OCI-LY3 (cell line): ENCODE data around the gene EFNA5.

Source experiments
- H2AFZ ChIP-seq: fragments of 200-600, 300-600 bp; shearing (Covaris generic); 2 replicates; pipeline ENCODE4 v1.6.0; 2014; ENCODE audit warnings: antibody characterized with exemption, low read depth, low read length
- H3K27ac ChIP-seq: fragments of 200-600, 300-600 bp; sonication (generic); 2 replicates; pipeline ENCODE4 v1.5.1; 2014; ENCODE audit warnings: mild to moderate bottlenecking, low read length, moderate library complexity, mixed read lengths
- H3K27me3 ChIP-seq: fragments of 200-600, 300-600 bp; sonication (generic); 2 replicates; pipeline ENCODE4 v1.6.1; 2014; ENCODE audit warnings: low read depth, low read length, mixed read lengths
- H3K36me3 ChIP-seq: fragments of 200-600, 300-600 bp; sonication (generic); replicated peaks from 2 replicates; pipeline ENCODE3; 2014; ENCODE audit warnings: low read depth, low read length, mixed read lengths
- H3K4me1 ChIP-seq: fragments of 300-600, 200-600 bp; sonication (generic); 2 replicates; pipeline ENCODE4 v1.6.1; 2014; ENCODE audit warnings: low read length, mixed read lengths
- H3K4me2 ChIP-seq: fragments of 200-600, 300-600 bp; sonication (generic); 2 replicates; pipeline ENCODE4 v1.6.1; 2014; ENCODE audit warnings: low read length, mixed read lengths
- H3K4me3 ChIP-seq: fragments of 300-600, 200-600 bp; sonication (generic); 2 replicates; pipeline ENCODE4 v1.5.1; 2014; ENCODE audit warnings: antibody characterized with exemption, mild to moderate bottlenecking, low read length, moderate library complexity
- H3K79me2 ChIP-seq: fragments of 300-600, 200-600 bp; shearing (Covaris generic); 2 replicates; pipeline ENCODE4 v1.6.1; 2014; ENCODE audit warnings: mild to moderate bottlenecking, low read length, mixed read lengths
- H3K9ac ChIP-seq: fragments of 300-600, 200-600 bp; shearing (Covaris generic); 2 replicates; pipeline ENCODE4 v1.6.0; 2014; ENCODE audit warnings: mild to moderate bottlenecking, low read length, moderate library complexity
- H3K9me3 ChIP-seq: fragments of 200-600, 300-600 bp; shearing (Covaris generic); 2 replicates; pipeline ENCODE4 v1.6.1; 2014; ENCODE audit warnings: low read length, mixed read lengths; ENCODE audit not compliant: insufficient read depth
- H4K20me1 ChIP-seq: fragments of 200-600, 300-600 bp; sonication (generic); 2 replicates; pipeline ENCODE4 v1.6.1; 2016; ENCODE audit warnings: low read length, mixed read lengths; ENCODE audit not compliant: insufficient read depth
- EZH2phosphoT487 ChIP-seq: fragments of 200-600 bp; shearing (Covaris generic); IDR thresholded peaks from 2 replicates; pipeline ENCODE4 v1.6.1; 2018; ENCODE audit warnings: antibody characterized with exemption, mixed run types, low read depth
- TF ChIP-seq, protein P1 (sequence below): fragments of 200-600, 300-600 bp; sonication (generic); IDR thresholded peaks from 2 replicates; pipeline ENCODE4 v1.5.1; 2014; ENCODE audit warnings: antibody characterized with exemption, low read length, low read depth

Gene EFNA5

DNA sequence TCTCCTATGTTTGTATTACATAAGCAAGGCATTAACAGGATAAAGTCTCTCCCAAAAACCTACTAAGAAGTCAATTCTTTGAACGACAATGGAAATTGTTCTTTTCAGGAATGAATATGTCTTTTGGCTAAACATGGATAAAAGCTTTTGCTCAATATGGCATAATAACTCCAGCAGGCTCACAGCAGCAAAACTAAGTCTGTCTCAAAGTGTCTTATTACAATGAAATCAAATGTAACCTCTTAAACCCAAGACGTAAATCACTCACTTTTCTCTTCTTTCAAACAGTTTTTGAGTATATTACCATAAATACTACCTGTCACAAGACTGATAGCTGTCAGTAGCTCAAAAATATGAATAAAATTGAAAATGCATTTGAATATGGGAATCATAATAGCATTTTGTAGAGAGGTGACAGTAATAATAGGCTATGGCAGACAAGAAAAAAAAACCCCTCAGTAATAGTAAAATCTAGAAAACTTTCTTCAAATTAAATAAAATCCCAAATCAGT lies 41.7 kb upstream of the EFNA5 start:
- no peak for TF ChIP-seq EZH2phosphoT487
- TF ChIP-seq, protein P1, sequence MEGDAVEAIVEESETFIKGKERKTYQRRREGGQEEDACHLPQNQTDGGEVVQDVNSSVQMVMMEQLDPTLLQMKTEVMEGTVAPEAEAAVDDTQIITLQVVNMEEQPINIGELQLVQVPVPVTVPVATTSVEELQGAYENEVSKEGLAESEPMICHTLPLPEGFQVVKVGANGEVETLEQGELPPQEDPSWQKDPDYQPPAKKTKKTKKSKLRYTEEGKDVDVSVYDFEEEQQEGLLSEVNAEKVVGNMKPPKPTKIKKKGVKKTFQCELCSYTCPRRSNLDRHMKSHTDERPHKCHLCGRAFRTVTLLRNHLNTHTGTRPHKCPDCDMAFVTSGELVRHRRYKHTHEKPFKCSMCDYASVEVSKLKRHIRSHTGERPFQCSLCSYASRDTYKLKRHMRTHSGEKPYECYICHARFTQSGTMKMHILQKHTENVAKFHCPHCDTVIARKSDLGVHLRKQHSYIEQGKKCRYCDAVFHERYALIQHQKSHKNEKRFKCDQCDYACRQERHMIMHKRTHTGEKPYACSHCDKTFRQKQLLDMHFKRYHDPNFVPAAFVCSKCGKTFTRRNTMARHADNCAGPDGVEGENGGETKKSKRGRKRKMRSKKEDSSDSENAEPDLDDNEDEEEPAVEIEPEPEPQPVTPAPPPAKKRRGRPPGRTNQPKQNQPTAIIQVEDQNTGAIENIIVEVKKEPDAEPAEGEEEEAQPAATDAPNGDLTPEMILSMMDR = no peak
- Histone ChIP-seq H4K20me1 (no peaks in the 10 kb centered on the region), H2AFZ (no peak overlapping the region), H3K27me3 (no peaks in the 10 kb centered on the region), H3K9me3 (no peaks in the 10 kb centered on the region), H3K36me3 (no peaks in the 10 kb centered on the region), H3K4me3 (no peak overlapping the region), H3K9ac (no peak overlapping the region), H3K4me1 (no peaks in the 10 kb centered on the region), H3K27ac (no peak overlapping the region), H3K79me2 (no peaks in the 10 kb centered on the region), H3K4me2 (no peak overlapping the region)

DNA sequence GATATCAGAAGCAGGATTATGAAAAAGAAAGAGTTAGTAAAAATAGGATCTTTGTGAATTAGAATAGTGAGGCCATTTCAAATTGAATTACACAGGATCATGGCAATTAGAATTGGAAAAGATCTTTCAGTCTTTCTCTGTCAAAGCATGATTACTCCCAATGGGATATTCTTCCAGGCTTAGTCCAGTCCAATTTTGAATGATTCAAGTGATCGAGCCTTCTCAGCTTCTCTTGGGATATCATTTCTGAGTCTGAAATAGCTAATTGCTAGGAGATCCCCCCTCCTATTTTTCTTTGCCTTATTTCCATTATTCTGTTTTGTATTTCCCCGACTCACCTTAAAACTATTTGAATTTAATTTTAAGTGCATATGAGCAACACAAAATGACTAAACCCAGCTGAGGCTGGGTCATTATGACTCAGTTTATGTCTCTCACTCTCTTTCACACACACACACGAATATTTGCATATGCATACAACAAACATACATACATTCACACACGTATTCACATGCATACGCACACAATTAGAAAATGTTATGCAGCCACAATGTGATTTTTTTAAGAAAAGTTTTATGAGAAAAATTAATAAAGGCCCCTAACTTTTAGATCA lies 34.8 kb upstream of the EFNA5 start:
- no peak overlapping the region for H2AFZ ChIP-seq
- H3K79me2 ChIP-seq = no peaks in the 10 kb centered on the region
- no peak overlapping the region for H3K4me2 ChIP-seq
- H3K36me3 ChIP-seq = no peaks in the 10 kb centered on the region
- no peaks in the 10 kb centered on the region for H4K20me1 ChIP-seq
- H3K4me3 ChIP-seq = no peak overlapping the region
- no peaks in the 10 kb centered on the region for H3K9me3 ChIP-seq
- no peak overlapping the region for H3K9ac ChIP-seq
- no peaks in the 10 kb centered on the region for H3K27me3 ChIP-seq
- H3K27ac ChIP-seq = no peak overlapping the region
- H3K4me1 ChIP-seq = no peaks in the 10 kb centered on the region
- TF ChIP-seq, protein P1 = no peak
- TF ChIP-seq EZH2phosphoT487 = no peak

DNA sequence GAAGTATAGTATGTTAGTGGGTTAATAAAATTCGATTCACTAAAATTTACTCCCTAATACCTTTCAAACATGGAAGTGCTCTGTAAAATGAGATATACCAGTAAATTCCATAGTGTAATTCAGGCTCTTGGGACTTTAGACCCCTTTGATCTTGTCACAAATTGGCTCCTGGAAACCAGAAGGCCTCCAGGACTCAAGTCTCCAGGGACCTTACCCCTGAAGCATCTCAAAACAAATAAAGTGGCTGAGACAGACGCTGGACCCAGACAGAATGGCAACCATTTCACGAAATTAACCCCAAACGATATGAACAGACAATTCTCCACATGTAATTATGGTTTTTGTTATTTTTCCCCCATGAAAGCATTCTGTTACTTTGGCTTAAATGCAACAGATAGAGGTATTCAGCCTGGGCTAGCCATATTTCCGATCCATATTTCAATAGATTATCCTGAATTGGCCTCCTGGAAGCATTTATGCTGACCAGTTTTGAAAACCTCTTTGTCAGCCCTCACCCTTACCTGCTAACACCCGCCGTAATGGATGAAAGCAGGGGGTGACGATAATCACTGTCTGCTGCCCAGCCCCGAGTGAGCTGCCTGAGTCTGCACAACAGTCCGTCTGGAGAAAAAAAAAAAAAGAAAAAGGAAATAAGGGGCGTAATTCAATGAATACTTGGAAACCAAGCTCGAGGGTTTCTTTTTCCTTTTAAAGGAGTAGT lies 34.1 kb upstream of the EFNA5 start:
- H3K9ac ChIP-seq = no peak overlapping the region
- no peaks in the 10 kb centered on the region for H3K79me2 ChIP-seq
- no peak overlapping the region for H3K4me2 ChIP-seq
- H3K36me3 ChIP-seq = no peaks in the 10 kb centered on the region
- no peaks in the 10 kb centered on the region for H4K20me1 ChIP-seq
- H3K27me3 ChIP-seq = no peaks in the 10 kb centered on the region
- TF ChIP-seq, protein P1 = no peak
- TF ChIP-seq EZH2phosphoT487 = no peak
- H3K4me3 ChIP-seq = no peak overlapping the region
- H3K9me3 ChIP-seq = no peaks in the 10 kb centered on the region
- H2AFZ ChIP-seq = no peak overlapping the region
- no peak overlapping the region for H3K27ac ChIP-seq
- H3K4me1 ChIP-seq = no peaks in the 10 kb centered on the region

DNA sequence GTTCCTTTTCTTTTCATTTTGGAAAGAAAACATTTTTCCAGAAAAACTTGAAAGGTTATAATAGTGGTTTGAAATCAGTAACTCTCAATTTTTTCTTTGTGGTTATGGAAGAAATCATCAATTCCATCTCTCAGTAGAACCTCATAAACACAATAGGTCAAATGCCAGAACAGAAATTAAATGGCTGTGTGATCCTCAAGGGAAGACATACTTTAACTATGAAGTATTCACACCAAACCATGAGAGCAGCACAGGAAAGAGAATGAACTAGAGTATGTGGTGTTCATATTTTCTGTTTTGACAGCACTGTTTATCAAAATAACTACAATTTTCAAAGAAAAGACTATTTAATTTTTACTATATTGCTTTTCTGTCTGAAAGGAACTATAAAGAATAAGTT lies 29.7 kb upstream of the EFNA5 start:
- H3K27ac ChIP-seq = no peak overlapping the region
- H3K4me2 ChIP-seq = no peak overlapping the region
- H3K36me3 ChIP-seq = no peaks in the 10 kb centered on the region
- H3K9me3 ChIP-seq = no peaks in the 10 kb centered on the region
- H3K79me2 ChIP-seq = no peaks in the 10 kb centered on the region
- H2AFZ ChIP-seq = no peak overlapping the region
- no peaks in the 10 kb centered on the region for H3K4me1 ChIP-seq
- H3K9ac ChIP-seq = no peak overlapping the region
- TF ChIP-seq, protein P1 = no peak
- TF ChIP-seq EZH2phosphoT487 = no peak
- no peaks in the 10 kb centered on the region for H3K27me3 ChIP-seq
- H3K4me3 ChIP-seq = no peak overlapping the region
- H4K20me1 ChIP-seq = no peaks in the 10 kb centered on the region
